Measurements from ENCODE around the gene B9D2.

B9D2 gene

DNA sequence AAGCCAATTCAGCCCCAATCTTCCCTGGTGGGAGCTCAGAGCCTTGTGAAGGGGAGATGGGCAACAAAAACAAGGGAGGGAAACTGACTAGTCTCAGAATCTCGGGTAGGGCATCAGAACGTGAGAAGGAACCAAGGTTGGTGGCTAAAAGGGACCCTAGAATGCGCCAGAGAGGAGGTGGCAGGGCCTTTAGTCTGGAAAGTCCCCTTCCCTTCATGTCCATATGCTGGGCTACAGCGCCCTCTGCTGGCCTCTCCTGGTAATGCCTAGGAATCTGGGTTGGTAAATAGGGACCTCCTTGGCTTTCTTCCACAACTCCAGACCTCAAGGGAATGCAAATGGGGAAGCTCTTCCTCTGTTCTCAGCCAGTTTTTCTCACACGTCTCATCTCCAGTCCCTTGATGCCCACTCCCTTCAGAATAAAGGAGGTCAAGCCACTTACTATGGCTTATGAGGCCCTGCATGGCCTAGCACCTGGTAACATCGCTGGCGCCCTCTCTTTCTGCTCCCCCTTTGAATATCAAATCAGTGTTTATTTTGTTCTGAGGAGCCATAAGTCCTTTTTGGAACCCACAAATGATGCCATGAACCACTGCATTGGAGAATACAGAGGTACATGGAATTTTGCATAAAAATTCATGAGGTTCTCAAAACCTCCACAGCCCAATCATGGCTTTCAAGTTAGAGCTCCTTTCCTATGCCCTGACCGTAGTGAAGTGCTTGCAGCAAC lies 55.3 kb downstream of the B9D2 start:
- DNase-seq (ENCODE audit: low spot score), result peak; percentile 94
- TF ChIP-seq, protein P1, sequence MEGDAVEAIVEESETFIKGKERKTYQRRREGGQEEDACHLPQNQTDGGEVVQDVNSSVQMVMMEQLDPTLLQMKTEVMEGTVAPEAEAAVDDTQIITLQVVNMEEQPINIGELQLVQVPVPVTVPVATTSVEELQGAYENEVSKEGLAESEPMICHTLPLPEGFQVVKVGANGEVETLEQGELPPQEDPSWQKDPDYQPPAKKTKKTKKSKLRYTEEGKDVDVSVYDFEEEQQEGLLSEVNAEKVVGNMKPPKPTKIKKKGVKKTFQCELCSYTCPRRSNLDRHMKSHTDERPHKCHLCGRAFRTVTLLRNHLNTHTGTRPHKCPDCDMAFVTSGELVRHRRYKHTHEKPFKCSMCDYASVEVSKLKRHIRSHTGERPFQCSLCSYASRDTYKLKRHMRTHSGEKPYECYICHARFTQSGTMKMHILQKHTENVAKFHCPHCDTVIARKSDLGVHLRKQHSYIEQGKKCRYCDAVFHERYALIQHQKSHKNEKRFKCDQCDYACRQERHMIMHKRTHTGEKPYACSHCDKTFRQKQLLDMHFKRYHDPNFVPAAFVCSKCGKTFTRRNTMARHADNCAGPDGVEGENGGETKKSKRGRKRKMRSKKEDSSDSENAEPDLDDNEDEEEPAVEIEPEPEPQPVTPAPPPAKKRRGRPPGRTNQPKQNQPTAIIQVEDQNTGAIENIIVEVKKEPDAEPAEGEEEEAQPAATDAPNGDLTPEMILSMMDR (IDR thresholded peaks at IDR 0.05), result peak; percentile 89
- peak overlapping the region; percentile 81 for H3K4me3 ChIP-seq
- peak overlapping the region; percentile 94 to 96 for H3K27ac ChIP-seq

DNA sequence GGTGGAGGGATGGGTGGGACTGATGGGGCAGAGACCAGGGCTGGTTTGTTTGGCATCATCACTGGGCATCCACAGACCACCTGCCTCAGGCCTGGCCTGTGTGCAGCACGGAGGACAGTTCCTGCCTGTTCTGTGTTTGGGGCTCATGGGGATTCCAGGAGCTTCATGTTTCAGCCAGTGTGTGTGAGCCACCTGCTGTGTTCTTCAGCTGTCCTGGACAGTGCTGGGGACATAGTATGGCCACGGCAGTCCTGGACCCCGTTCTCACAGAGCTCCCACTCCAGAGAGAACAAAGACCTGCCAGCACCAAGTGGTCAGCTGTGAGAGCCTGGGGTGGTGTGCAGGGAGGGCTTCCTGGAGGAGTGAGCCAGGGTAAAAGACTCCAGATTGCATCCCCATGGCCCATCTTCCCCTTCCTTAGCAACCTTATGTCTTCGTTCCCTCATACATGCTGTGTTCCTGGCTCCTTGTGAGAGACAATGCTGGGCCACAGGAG lies 55.9 kb downstream of the B9D2 start:
- TF ChIP-seq, protein P1 (IDR thresholded peaks at IDR 0.05), result no peak
- H3K27ac ChIP-seq, result peak overlapping the region; percentile 94 to 96
- no peak for DNase-seq (ENCODE audit: low spot score)
- no peak overlapping the region for H3K4me3 ChIP-seq

DNA sequence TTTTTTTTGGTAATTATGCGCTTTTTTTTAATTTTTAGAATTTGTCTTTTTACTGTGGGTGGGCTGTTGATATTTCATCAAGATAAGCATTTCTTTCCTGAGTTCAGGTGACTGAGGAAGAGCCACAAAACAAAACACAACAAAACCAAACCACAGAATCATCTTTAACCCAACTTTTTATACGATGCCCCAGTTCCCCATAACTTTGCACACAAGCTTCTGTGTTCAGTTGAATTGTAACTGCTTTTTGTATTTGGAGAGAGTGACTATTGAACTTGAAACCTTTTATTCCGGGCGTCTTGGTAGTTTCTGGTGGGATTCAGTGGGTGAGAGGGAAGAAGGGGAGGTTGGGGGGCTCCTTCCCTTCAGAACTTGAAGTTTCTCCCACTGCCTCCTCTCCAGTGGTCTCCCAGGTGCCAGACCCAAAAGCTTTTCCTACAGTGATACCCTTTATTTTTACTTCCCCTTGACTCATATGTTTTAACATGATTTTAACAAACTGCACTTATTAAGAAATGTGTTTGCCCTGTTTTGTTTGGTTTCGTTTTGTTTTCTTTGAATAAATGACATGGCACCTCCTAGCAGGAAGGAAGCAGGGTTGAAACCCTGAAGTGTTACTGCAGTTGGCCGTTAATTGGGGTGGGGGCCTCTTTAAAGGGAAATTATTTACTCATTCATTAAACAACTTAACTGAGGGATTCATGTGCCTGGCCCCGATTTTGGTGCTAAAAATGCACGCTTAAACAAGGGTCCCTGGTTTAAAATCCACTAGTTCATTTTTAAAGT lies 56.7 kb downstream of the B9D2 start:
- DNase-seq (ENCODE audit: low spot score), result no peak
- TF ChIP-seq, protein P1 (IDR thresholded peaks at IDR 0.05), result no peak
- Histone ChIP-seq H3K27ac (peak overlapping the region; percentile 94 to 96), H3K4me3 (no peak overlapping the region)

DNA sequence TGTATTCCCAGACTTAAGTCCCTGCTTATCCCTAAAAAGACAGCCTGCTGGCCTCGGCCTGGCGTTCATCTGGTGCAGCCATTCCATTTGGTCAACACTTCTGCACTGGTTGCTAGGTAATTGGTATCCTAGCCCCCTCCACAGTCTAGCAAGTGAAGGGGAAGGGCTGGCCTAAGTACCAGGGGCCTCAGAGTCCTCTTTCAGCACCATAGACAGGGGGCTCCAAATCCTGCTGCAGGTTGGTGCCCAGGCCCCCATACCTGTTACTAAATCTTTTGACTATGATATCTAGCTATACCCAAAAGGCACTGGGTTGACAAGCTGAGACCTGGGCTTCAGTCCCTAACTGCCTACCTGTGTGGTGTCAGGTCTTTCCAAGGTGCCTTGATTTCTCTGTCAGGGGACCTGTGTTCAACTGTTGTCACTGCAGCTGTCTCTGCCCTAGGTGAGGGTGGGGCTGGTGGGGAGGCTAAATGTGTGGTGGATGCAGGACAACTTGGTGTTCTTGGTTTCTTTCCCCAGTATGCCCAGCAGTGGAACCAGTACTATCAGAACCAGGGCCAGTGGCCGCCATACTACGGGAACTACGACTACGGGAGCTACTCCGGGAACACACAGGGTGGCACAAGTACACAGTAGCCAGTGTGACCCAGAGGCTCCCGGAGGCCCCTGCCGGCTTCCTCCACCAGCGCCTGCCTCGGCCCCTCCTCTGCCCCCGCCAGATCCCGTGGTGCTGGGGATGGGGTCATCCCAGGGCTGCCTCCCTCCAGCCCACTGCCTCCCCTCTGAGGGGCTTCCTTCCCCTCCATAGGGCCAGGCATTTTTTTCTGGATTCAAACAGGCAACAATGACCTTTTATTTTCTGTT lies 57.8 kb downstream of the B9D2 start:
- TF ChIP-seq, protein P1 (IDR thresholded peaks at IDR 0.05), result no peak

DNA sequence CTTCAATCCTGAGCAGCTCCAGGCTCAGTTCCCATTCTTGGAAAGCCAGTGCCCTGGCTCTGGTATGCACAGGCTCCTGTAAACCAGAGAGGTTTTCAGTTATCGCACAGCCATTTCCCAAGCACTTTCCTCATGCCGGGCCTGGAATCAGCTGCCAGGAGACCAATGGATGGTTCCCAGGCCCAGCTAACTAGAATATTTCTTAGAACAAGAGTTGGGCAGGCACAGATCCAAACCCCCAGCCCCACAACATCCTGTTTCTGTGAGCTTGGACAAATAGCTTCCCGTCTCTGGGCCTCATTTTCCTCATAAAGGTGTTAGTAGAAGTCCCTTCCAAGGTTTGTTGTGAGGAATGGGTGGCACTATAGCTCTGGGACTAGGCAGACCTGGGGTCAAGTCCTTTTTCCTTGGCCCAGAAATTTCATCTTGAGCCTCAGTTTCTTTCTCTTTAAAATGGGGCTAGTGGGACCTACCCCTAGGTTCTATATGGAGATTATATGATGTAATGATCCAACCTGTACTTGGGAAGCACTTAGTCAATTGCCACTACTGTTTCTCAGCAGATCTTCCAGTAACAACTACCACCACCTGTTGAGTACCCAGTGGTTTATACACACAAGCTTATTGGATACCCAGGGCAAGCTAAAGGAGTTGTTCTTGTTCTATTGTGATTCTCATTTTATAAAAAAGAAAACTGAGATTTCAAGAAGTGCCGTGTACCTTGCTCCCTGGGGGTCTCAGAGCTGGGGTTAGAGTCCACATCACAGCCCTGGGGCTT lies 59.1 kb downstream of the B9D2 start:
- TF ChIP-seq, protein P1 (IDR thresholded peaks at IDR 0.05), result no peak
- no peak for DNase-seq (ENCODE audit: low spot score)
- H3K27ac ChIP-seq, result peak overlapping the region; percentile 25 to 33
- no peak overlapping the region for H3K4me3 ChIP-seq

More for the DNA sequence above, 57.8 kb downstream of the B9D2 start:
- no peak for DNase-seq (ENCODE audit: low spot score)
- Histone ChIP-seq H3K4me3 (no peak overlapping the region), H3K27ac (peak overlapping the region; percentile 12 to 20)
